Body of pancreas (tissue), 4 donors: ENCODE measurements around the gene TRIOBP. TPM values are rescaled to one million over a fixed set of nuclear protein-coding genes. Genes with fewer than 3 reads are reported as not detected.

Experiments
- ATAC-seq: fragments of 150-250 bp; one replicate; pipeline ENCODE4 v1.9.1; 2016
- DNase-seq, 4 donors: peaks; one replicate each; pipeline ENCODE4 v3.0.0-alpha.2; 2019
- H3K27ac ChIP-seq, 4 donors: fragments of 200-600 bp; sonication (generic); 1 replicate in 3 of 4; 2 replicates in 1 of 4; pipeline versions ENCODE4 v1.5.1 to v1.6.1; 2016 to 2019; ENCODE audit warnings: mild to moderate bottlenecking in 1 of 4, mixed read lengths in 1 of 4, moderate library complexity in 1 of 4
- H3K27me3 ChIP-seq, 2 donors: fragments of 200-600 bp; sonication (generic); one replicate each; pipeline ENCODE4 v1.6.0; 2016; ENCODE audit warnings: mild to moderate bottlenecking in 1 of 2
- H3K36me3 ChIP-seq, 2 donors: fragments of 200-600 bp; sonication (generic); replicated peaks in 1 of 2; 2 replicates each; pipeline ENCODE4 v1.5.1; 2016; ENCODE audit warnings: low read depth in 2 of 2; ENCODE audit not compliant: insufficient read depth in 1 of 2
- H3K4me1 ChIP-seq: fragments of 200-600 bp; sonication (generic); one replicate; pipeline ENCODE4 v1.6.0; 2016
- H3K4me3 ChIP-seq, 2 donors: fragments of 200-600 bp; sonication (generic); 1 replicate in 1 of 2; 2 replicates in 1 of 2; pipeline ENCODE4 v1.5.1; 2016 to 2019
- H3K9me3 ChIP-seq, 3 donors: fragments of 200-600 bp; sonication (generic); 1 replicate in 2 of 3; 2 replicates in 1 of 3; pipeline ENCODE4 v1.5.1; 2016
- CTCF ChIP-seq, 7 experiments: fragments of 450-650 bp in 4 of 7; fragments of 200-600 bp in 3 of 7; sonication (generic) in 3 of 7; IDR thresholded peaks; one replicate each; pipeline ENCODE4 v1.5.1; 2016 to 2019; ENCODE audit warnings: antibody characterized with exemption in 7 of 7
- POLR2A ChIP-seq, 3 donors: fragments of 450-650 bp; IDR thresholded peaks; one replicate each; pipeline ENCODE4 v1.6.1; 2016; ENCODE audit warnings: antibody characterized with exemption in 3 of 3, mild to moderate bottlenecking in 2 of 3
- WGBS, 2 donors: methylation state at CpG; one replicate each; pipeline ENCODE4 v1.1.5; 2017; 5-methylcytosine and 5-hydroxymethylcytosine counted together
- intact Hi-C: fragments of 100-400 bp; cut with DNase I; formaldehyde crosslinking; loops from one replicate; pipeline ENCODE4 v1.15.1; 2023
- total RNA-seq, 2 donors: library from RNA; depleted of rRNA; stranded (reverse); fragments of >200 nt; gene quantifications; one replicate each; pipeline ENCODE4 v1.1.0, GENCODE V29; 2016

The TRIOBP gene
- total RNA-seq, 2 donors from 2014 or later = 65.6 to 76.5 TPM

- peaks cover 31% of the 10 kb centered on the region for H3K4me1 ChIP-seq
These were observed 34.8 kb upstream of the TRIOBP start for GRCh38 chr22:37662039-37662438.

GRCh38 chr22:37663521-37664140 lies 33.2 kb upstream of the TRIOBP start:
- Histone ChIP-seq H3K27ac (no peak overlapping the region), H3K4me3 (no peak overlapping the region), H3K9me3 (no peaks in the 10 kb centered on the region), H3K4me1 (peaks cover 25% of the 10 kb centered on the region), H3K36me3 (no peaks in the 10 kb centered on the region), H3K27me3 (no peaks in the 10 kb centered on the region)
- TF ChIP-seq POLR2A (IDR thresholded peaks at IDR 0.05) = no peak
- TF ChIP-seq CTCF (IDR thresholded peaks at IDR 0.05) = no peak
- intact Hi-C loops = no loop called here
- DNase-seq (no peak), ATAC-seq (no peak)
- 82 to 88% methylated on average over 15 to 16 of the region's 16 CpGs for WGBS, 2 donors

More at GRCh38 chr22:37662039-37662438, 34.8 kb upstream of the TRIOBP start:
- no peak for TF ChIP-seq POLR2A (IDR thresholded peaks at IDR 0.05)
- TF ChIP-seq CTCF (IDR thresholded peaks at IDR 0.05) = no peak
- ATAC-seq (no peak), DNase-seq (no peak)
- Histone ChIP-seq H3K9me3 (no peaks in the 10 kb centered on the region), H3K4me3 (no peak overlapping the region), H3K27ac (peak overlapping the region in 2 of 4 donors; percentile 5 to 52), H3K36me3 (no peaks in the 10 kb centered on the region), H3K27me3 (no peaks in the 10 kb centered on the region)
- 77 to 89% methylated on average over 5 of the region's 5 CpGs for WGBS, 2 donors
- intact Hi-C loops = no loop called here

- DNase-seq (no peak), ATAC-seq (no peak)
- intact Hi-C loops = no loop called here
- TF ChIP-seq POLR2A (IDR thresholded peaks at IDR 0.05) (no peak), CTCF (IDR thresholded peaks at IDR 0.05) (no peak)
- H3K27me3 ChIP-seq = no peaks in the 10 kb centered on the region
- no peaks in the 10 kb centered on the region for H3K9me3 ChIP-seq
- no peak overlapping the region for H3K4me3 ChIP-seq
- H3K36me3 ChIP-seq = no peaks in the 10 kb centered on the region
- H3K27ac ChIP-seq = no peak overlapping the region
- 56 to 57% methylated on average over 11 to 16 of the region's 16 CpGs for WGBS, 2 donors
- peaks cover 22% of the 10 kb centered on the region for H3K4me1 ChIP-seq
These were observed 32.4 kb upstream of the TRIOBP start for GRCh38 chr22:37664249-37665101.

GRCh38 chr22:37665487-37665886 lies 31.4 kb upstream of the TRIOBP start:
- no peaks in the 10 kb centered on the region for H3K36me3 ChIP-seq
- ATAC-seq = no peak
- no peak overlapping the region for H3K4me3 ChIP-seq
- intact Hi-C loops = no loop called here
- TF ChIP-seq CTCF (IDR thresholded peaks at IDR 0.05) (no peak), POLR2A (IDR thresholded peaks at IDR 0.05) (no peak)
- DNase-seq = no peak
- no peaks in the 10 kb centered on the region for H3K27me3 ChIP-seq
- 93% methylated on average over 23 of the region's 24 CpGs; no CpG with 5 or more reads in 1 of the 2 donors for WGBS, 2 donors
- no peaks in the 10 kb centered on the region for H3K9me3 ChIP-seq
- H3K27ac ChIP-seq = no peak overlapping the region
- H3K4me1 ChIP-seq = peaks cover 12% of the 10 kb centered on the region
